PC-3 (cell line): ENCODE data around the gene ZCCHC14.

Source experiments
- EZH2 ChIP-seq: fragments of 300-600 bp; sonication (generic); IDR thresholded peaks from one replicate; pipeline ENCODE4 v1.6.1; 2017; ENCODE audit warnings: antibody characterized with exemption, mild to moderate bottlenecking, low read length; ENCODE audit not compliant: unreplicated experiment
- EZH2phosphoT487 ChIP-seq: fragments of 300-600 bp; sonication (generic); IDR thresholded peaks from 2 replicates; pipeline ENCODE4 v1.6.1; 2018; ENCODE audit warnings: mild to moderate bottlenecking, antibody characterized with exemption, low read length, borderline replicate concordance
- TF ChIP-seq, protein P1 (sequence below): fragments of 300-600 bp; sonication (generic); conservative IDR thresholded peaks from 2 replicates; pipeline ENCODE4 v1.5.1; 2017; ENCODE audit warnings: antibody characterized with exemption, low read depth, mild to moderate bottlenecking, low read length

DNA sequence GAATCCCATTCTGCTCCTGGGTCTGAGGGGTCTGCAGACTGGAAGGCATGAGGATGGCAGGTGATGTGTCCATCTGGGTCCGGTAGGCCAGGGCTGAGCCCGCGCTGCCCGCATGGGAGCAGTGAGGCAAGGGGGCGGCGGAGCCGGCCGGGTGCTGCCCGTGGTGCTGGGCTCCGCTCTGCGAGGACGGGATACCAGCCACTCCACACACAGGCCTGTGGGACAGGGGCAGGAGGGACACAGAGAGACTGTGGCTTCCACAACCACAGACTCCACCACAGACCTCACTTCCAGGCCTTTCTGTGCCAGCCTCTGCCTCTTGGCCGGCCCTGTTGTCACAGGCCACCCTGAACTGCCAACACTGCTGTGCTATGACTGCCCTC is 75.3 kb downstream of the ZCCHC14 start:
- TF ChIP-seq, protein P1, sequence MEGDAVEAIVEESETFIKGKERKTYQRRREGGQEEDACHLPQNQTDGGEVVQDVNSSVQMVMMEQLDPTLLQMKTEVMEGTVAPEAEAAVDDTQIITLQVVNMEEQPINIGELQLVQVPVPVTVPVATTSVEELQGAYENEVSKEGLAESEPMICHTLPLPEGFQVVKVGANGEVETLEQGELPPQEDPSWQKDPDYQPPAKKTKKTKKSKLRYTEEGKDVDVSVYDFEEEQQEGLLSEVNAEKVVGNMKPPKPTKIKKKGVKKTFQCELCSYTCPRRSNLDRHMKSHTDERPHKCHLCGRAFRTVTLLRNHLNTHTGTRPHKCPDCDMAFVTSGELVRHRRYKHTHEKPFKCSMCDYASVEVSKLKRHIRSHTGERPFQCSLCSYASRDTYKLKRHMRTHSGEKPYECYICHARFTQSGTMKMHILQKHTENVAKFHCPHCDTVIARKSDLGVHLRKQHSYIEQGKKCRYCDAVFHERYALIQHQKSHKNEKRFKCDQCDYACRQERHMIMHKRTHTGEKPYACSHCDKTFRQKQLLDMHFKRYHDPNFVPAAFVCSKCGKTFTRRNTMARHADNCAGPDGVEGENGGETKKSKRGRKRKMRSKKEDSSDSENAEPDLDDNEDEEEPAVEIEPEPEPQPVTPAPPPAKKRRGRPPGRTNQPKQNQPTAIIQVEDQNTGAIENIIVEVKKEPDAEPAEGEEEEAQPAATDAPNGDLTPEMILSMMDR: no peak
- TF ChIP-seq EZH2phosphoT487: no peak
- TF ChIP-seq EZH2: no peak
